ENCODE measurements around the gene ARHGEF10L. TPM values are rescaled to one million over a fixed set of nuclear protein-coding genes. Genes with fewer than 3 reads are reported as not detected.

Gene ARHGEF10L
- total and polyA plus RNA-seq, 5 donors from 2014 or later: not detected

- ATAC-seq (ENCODE audit: low read depth in 2 of 2) (no peak), DNase-seq (no peak)
- Mint-ChIP-seq H3K27ac (no peak overlapping the region), H3K9me3 (peaks cover 0 to 2% (median 0%) of the 10 kb centered on the region in 7 donors), H3K4me1 (no peaks in the 10 kb centered on the region), H3K36me3 (no peaks in the 10 kb centered on the region), H3K4me3 (no peak overlapping the region), H3K27me3 (no peaks in the 10 kb centered on the region)
- Histone ChIP-seq H3K36me3 (ENCODE audit: control insufficient read depth, insufficient read depth, low read length) (no peaks in the 10 kb centered on the region), H3K27me3 (ENCODE audit: control insufficient read depth, insufficient read depth, low read length) (no peaks in the 10 kb centered on the region), H3K27ac (ENCODE audit: insufficient read depth, low read length, poor library complexity, severe bottlenecking) (no peak overlapping the region), H3K4me3 (ENCODE audit: low read depth, low read length) (no peak overlapping the region), H3K9me3 (ENCODE audit: control insufficient read depth in 2 of 2, low read length in 2 of 2) (no peaks in the 10 kb centered on the region), H3K4me1 (ENCODE audit: control insufficient read depth, insufficient read depth, low read length, poor library complexity, severe bottlenecking) (no peaks in the 10 kb centered on the region)
Measured at GRCh38 chr1:17643861-17644703, 104.6 kb downstream of the ARHGEF10L start.

DNA sequence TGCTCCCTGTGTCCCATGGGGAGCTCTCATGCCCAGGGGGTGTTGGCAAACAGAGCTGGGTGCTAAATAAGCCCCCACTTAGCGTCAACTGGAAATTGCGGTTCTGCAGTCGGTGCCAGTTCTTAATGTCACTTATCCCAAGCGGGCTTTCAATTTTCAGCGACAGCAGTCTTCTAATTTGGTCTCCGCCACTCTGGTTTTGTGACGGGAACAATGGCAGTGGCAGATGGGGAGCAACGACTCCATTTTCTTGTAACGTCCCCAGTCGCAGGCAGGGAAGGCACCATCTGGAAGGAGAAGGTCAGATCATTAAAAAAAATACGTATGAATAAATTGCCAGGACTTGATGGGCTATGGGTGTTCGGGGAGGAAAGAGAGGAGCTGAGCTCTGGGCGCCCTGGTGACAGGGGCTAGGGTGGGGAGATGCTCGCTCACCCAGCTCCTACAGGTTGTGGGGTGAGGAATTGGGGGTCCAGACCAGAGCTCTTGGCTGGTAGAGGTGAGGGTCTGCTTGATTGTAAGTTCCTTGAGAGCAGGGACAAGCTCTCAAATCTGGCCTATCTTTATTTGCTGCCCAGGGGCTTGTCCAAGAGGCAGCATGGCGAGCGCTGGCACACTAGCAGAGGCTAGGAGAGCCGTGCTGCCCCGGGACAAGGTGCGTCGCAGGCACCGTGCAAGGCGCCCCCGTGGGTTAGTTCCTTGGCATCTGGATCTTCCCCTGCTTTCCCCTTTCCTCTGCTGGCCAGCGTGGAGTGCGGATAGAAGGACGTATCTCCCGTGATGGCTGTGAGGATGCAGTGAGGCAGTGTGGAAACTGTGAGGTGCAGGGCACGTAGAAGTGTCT, 105.8 kb downstream of the ARHGEF10L start:
- H3K9me3 ChIP-seq (ENCODE audit: control insufficient read depth in 2 of 2, low read length in 2 of 2): no peaks in the 10 kb centered on the region
- Mint-ChIP-seq H3K27me3 (no peaks in the 10 kb centered on the region), H3K36me3 (no peaks in the 10 kb centered on the region), H3K27ac (no peak overlapping the region), H3K9me3 (peaks cover 0 to 2% (median 0%) of the 10 kb centered on the region in 7 donors), H3K4me3 (no peak overlapping the region), H3K4me1 (no peaks in the 10 kb centered on the region)
- no peak for ATAC-seq (ENCODE audit: low read depth in 2 of 2)
- no peaks in the 10 kb centered on the region for H3K4me1 ChIP-seq (ENCODE audit: control insufficient read depth, insufficient read depth, low read length, poor library complexity, severe bottlenecking)
- H3K36me3 ChIP-seq (ENCODE audit: control insufficient read depth, insufficient read depth, low read length): no peaks in the 10 kb centered on the region
- no peak overlapping the region for H3K27ac ChIP-seq (ENCODE audit: insufficient read depth, low read length, poor library complexity, severe bottlenecking)
- H3K4me3 ChIP-seq (ENCODE audit: low read depth, low read length): no peak overlapping the region
- H3K27me3 ChIP-seq (ENCODE audit: control insufficient read depth, insufficient read depth, low read length): no peaks in the 10 kb centered on the region
- DNase-seq: no peak

DNA sequence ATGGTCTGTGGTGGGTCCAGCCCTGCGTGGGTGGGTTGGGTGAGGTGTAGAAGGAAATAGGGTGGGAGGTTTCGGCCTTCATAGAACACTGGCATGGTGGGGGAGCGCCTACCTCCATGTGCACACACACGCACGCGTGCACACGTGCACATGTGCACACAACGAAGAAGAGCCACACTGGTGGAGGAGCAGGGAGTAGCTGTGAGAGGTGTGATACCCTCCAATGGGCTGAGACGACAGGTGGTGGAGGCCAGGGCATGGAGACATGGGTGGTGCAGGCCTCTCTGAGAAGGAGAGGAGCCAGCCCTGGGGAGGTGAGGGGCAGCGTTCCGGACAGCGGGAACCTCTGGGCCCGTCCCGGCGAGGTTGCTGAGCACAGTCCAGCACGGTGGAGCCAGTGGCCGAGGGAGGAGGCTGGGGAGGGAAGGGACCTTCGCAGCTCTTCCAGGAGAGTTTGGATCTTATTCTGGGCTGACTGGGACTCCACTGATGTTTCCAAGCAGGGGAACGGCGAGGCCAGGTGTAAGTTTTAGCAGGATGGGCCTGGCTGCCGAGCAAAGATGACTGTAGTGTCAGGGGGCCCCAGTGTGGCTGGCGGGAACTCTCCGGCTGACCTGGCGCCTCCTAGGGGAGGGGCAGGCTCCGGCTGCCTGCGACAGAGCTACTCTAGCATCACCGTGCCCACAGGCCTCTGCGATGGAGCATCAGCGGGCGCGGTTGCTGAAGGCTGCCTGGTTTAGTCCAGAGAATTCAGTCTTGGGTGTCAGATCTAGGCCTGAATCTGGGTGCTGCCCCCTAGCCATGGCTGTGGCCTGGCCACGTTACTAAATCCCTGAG, 107.2 kb downstream of the ARHGEF10L start:
- no peak overlapping the region for H3K27ac Mint-ChIP-seq
- no peaks in the 10 kb centered on the region for H3K9me3 Mint-ChIP-seq
- Histone ChIP-seq H3K9me3 (ENCODE audit: control insufficient read depth in 2 of 2, low read length in 2 of 2) (no peaks in the 10 kb centered on the region), H3K4me1 (ENCODE audit: control insufficient read depth, insufficient read depth, low read length, poor library complexity, severe bottlenecking) (no peaks in the 10 kb centered on the region), H3K4me3 (ENCODE audit: low read depth, low read length) (no peak overlapping the region), H3K36me3 (ENCODE audit: control insufficient read depth, insufficient read depth, low read length) (no peaks in the 10 kb centered on the region), H3K27me3 (ENCODE audit: control insufficient read depth, insufficient read depth, low read length) (no peaks in the 10 kb centered on the region), H3K27ac (ENCODE audit: insufficient read depth, low read length, poor library complexity, severe bottlenecking) (no peak overlapping the region)
- H3K4me1 Mint-ChIP-seq: no peaks in the 10 kb centered on the region
- no peaks in the 10 kb centered on the region for H3K36me3 Mint-ChIP-seq
- ATAC-seq (ENCODE audit: low read depth in 2 of 2): no peak
- H3K4me3 Mint-ChIP-seq: no peak overlapping the region
- no peaks in the 10 kb centered on the region for H3K27me3 Mint-ChIP-seq
- no peak for DNase-seq

GRCh38 chr1:17648457-17649145, 109.1 kb downstream of the ARHGEF10L start:
- H3K27me3 ChIP-seq (ENCODE audit: control insufficient read depth, insufficient read depth, low read length): no peaks in the 10 kb centered on the region
- H3K4me3 Mint-ChIP-seq: no peak overlapping the region
- no peaks in the 10 kb centered on the region for H3K9me3 Mint-ChIP-seq
- H3K27me3 Mint-ChIP-seq: no peaks in the 10 kb centered on the region
- H3K4me3 ChIP-seq (ENCODE audit: low read depth, low read length): no peak overlapping the region
- H3K36me3 ChIP-seq (ENCODE audit: control insufficient read depth, insufficient read depth, low read length): no peaks in the 10 kb centered on the region
- no peaks in the 10 kb centered on the region for H3K36me3 Mint-ChIP-seq
- no peak for DNase-seq
- no peaks in the 10 kb centered on the region for H3K9me3 ChIP-seq (ENCODE audit: control insufficient read depth in 2 of 2, low read length in 2 of 2)
- H3K4me1 Mint-ChIP-seq: no peaks in the 10 kb centered on the region
- H3K4me1 ChIP-seq (ENCODE audit: control insufficient read depth, insufficient read depth, low read length, poor library complexity, severe bottlenecking): no peaks in the 10 kb centered on the region
- no peak for ATAC-seq (ENCODE audit: low read depth in 2 of 2)
- H3K27ac Mint-ChIP-seq: no peak overlapping the region
- no peak overlapping the region for H3K27ac ChIP-seq (ENCODE audit: insufficient read depth, low read length, poor library complexity, severe bottlenecking)

GRCh38 chr1:17649371-17650106, 110.0 kb downstream of the ARHGEF10L start:
- Histone ChIP-seq H3K9me3 (ENCODE audit: control insufficient read depth in 2 of 2, low read length in 2 of 2) (no peaks in the 10 kb centered on the region), H3K27me3 (ENCODE audit: control insufficient read depth, insufficient read depth, low read length) (no peaks in the 10 kb centered on the region), H3K4me3 (ENCODE audit: low read depth, low read length) (no peak overlapping the region), H3K4me1 (ENCODE audit: control insufficient read depth, insufficient read depth, low read length, poor library complexity, severe bottlenecking) (no peaks in the 10 kb centered on the region), H3K36me3 (ENCODE audit: control insufficient read depth, insufficient read depth, low read length) (no peaks in the 10 kb centered on the region), H3K27ac (ENCODE audit: insufficient read depth, low read length, poor library complexity, severe bottlenecking) (no peak overlapping the region)
- ATAC-seq (ENCODE audit: low read depth in 2 of 2) (no peak), DNase-seq (no peak)
- H3K4me3 Mint-ChIP-seq: no peak overlapping the region
- no peak overlapping the region for H3K27ac Mint-ChIP-seq
- H3K4me1 Mint-ChIP-seq: no peaks in the 10 kb centered on the region
- no peaks in the 10 kb centered on the region for H3K27me3 Mint-ChIP-seq
- H3K36me3 Mint-ChIP-seq: no peaks in the 10 kb centered on the region
- no peaks in the 10 kb centered on the region for H3K9me3 Mint-ChIP-seq

DNA sequence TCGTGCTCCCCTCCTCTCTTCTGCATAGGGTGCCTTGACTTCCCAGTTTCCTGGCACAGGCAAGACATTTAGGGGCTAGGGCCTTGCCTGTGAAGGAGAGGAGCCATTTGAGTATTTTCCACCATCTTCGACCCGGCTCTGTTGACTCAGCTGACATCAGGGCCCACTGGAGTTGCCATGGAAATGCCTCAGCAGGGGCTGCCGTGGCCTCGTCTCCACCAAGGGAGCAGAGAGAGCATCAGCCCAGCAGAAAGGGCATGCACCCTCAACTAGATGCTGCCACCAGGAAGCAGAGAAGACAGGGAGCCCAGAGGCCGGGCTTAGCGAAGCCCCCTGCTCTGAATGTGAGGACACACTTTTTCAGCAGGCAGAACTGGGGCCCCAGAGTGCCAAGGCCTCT, 113.8 kb downstream of the ARHGEF10L start:
- DNase-seq (no peak), ATAC-seq (ENCODE audit: low read depth in 2 of 2) (no peak)
- no peaks in the 10 kb centered on the region for H3K27me3 Mint-ChIP-seq
- Histone ChIP-seq H3K4me3 (ENCODE audit: low read depth, low read length) (no peak overlapping the region), H3K9me3 (ENCODE audit: control insufficient read depth in 2 of 2, low read length in 2 of 2) (no peaks in the 10 kb centered on the region), H3K27me3 (ENCODE audit: control insufficient read depth, insufficient read depth, low read length) (no peaks in the 10 kb centered on the region), H3K27ac (ENCODE audit: insufficient read depth, low read length, poor library complexity, severe bottlenecking) (no peak overlapping the region), H3K36me3 (ENCODE audit: control insufficient read depth, insufficient read depth, low read length) (no peaks in the 10 kb centered on the region), H3K4me1 (ENCODE audit: control insufficient read depth, insufficient read depth, low read length, poor library complexity, severe bottlenecking) (no peaks in the 10 kb centered on the region)
- H3K36me3 Mint-ChIP-seq: no peaks in the 10 kb centered on the region
- no peak overlapping the region for H3K4me3 Mint-ChIP-seq
- H3K9me3 Mint-ChIP-seq: no peaks in the 10 kb centered on the region
- H3K4me1 Mint-ChIP-seq: no peaks in the 10 kb centered on the region
- H3K27ac Mint-ChIP-seq: no peak overlapping the region

Measured in CD4-positive, CD25-positive, alpha-beta regulatory T cell (primary cell).